K562 (cell line): ENCODE data around the gene FILIP1. TPM values are rescaled to one million over a fixed set of nuclear protein-coding genes. Genes with fewer than 3 reads are reported as not detected.

Experiments used
- ATAC-seq: fragments of 200-7000 bp; cut with Tn5 transposase; 3 replicates; pipeline ENCODE4 v1.9.1; 2020; ENCODE audit warnings: moderate library complexity
- BruUV-seq: library from RNA; stranded (reverse); fragments of 400-500 nt; replicated peaks from 2 replicates; lab custom pipeline; 2021; lab: Mats Ljungman, UMichigan
- CTCF ChIA-PET: fragments of 300-600 bp; formaldehyde crosslinking; extraction: SDS; loops from one replicate; lab custom pipeline; 2021; ENCODE audit warnings: low intra/inter-chr PET ratio; lab: Yijun Ruan, JAX
- POLR2A ChIA-PET: fragments of 300-600, 350-650 bp; sonication (Branson Sonifier 250); formaldehyde crosslinking; extraction: SDS; loops from one replicate; lab custom pipeline; 2021; ENCODE audit warnings: antibody characterized with exemption, inconsistent platforms; lab: Yijun Ruan, JAX
- DNase-seq, 4 experiments: peaks; one replicate each; pipeline versions ENCODE4 v3.0.0 to v3.0.0-alpha.2; 2011 to 2018; ENCODE audit warnings: low spot score in 3 of 4, mixed read lengths in 3 of 4; ENCODE audit errors: extremely low read depth in 1 of 4
- FAIRE-seq: peaks from 2 replicates; lab custom pipeline; 2011; peaks lifted over from hg19 to GRCh38; lab: Jason Lieb, UNC
- H2AFZ ChIP-seq: 2 replicates; pipeline ENCODE4 v1.6.0; 2011; ENCODE audit warnings: low read depth, low read length, control low read depth, inconsistent platforms
- H3K27ac ChIP-seq: fragments of 200-600 bp; 3 replicates; pipeline ENCODE4 v1.8.0; 2011; ENCODE audit warnings: low read depth, mild to moderate bottlenecking, control low read depth, inconsistent platforms, low read length, moderate library complexity, mixed read lengths; ENCODE audit errors: extremely low read depth
- H3K27me3 ChIP-seq, 2 experiments: fragments of 300-600 bp in 1 of 2; 2 replicates in 1 of 2; 3 replicates in 1 of 2; pipeline versions ENCODE4 v1.6.0 to v1.8.0; 2011; ENCODE audit warnings: inconsistent platforms in 2 of 2, low read length in 2 of 2, mild to moderate bottlenecking in 1 of 2, mixed read lengths in 1 of 2, moderate library complexity in 1 of 2; ENCODE audit not compliant: control insufficient read depth in 2 of 2, insufficient read depth in 2 of 2
- H3K36me3 ChIP-seq: fragments of 300-600 bp; 3 replicates; pipeline ENCODE4 v1.8.0; 2011; ENCODE audit warnings: mild to moderate bottlenecking, low read length, inconsistent platforms; ENCODE audit not compliant: control insufficient read depth, insufficient read depth
- H3K4me1 ChIP-seq, 2 experiments: fragments of 200-600 bp in 1 of 2; replicated peaks in 1 of 2; 2 replicates in 1 of 2; 3 replicates in 1 of 2; pipeline versions ENCODE4 v1.5.1 to v1.8.0; 2011; ENCODE audit warnings: inconsistent platforms in 2 of 2, low read length in 2 of 2, mild to moderate bottlenecking in 1 of 2, mixed read lengths in 1 of 2, moderate library complexity in 1 of 2; ENCODE audit not compliant: control insufficient read depth in 2 of 2, insufficient read depth in 2 of 2
- H3K4me2 ChIP-seq: 2 replicates; pipeline ENCODE4 v1.6.1; 2011; ENCODE audit warnings: low read length, control low read depth, inconsistent platforms, mixed read lengths; ENCODE audit not compliant: insufficient read depth
- H3K4me3 ChIP-seq: fragments of 200-600 bp; sonication (generic), shearing (Covaris generic); 2 replicates; pipeline ENCODE4 v1.5.1; 2016; ENCODE audit warnings: control low read depth, inconsistent platforms
- H3K79me2 ChIP-seq: fragments of 200-600 bp; 3 replicates; pipeline ENCODE4 v1.8.0; 2011; ENCODE audit warnings: low read length, inconsistent platforms; ENCODE audit not compliant: control insufficient read depth, insufficient read depth
- H3K9ac ChIP-seq, 2 experiments: 2 replicates each; pipeline versions ENCODE4 v1.6.0 to v1.6.1; 2011; ENCODE audit warnings: low read depth in 2 of 2, low read length in 2 of 2, control low read depth in 1 of 2, inconsistent platforms in 1 of 2, mild to moderate bottlenecking in 1 of 2, mixed read lengths in 1 of 2; ENCODE audit not compliant: insufficient read depth in 1 of 2
- H3K9me1 ChIP-seq: one replicate; pipeline ENCODE4 v1.6.0; 2011; ENCODE audit warnings: inconsistent platforms, mild to moderate bottlenecking, low read length, moderate library complexity; ENCODE audit not compliant: control insufficient read depth, insufficient read depth
- H3K9me3 ChIP-seq: replicated peaks from 2 replicates; pipeline ENCODE4 v1.5.1; 2011; ENCODE audit warnings: low read depth, low read length, inconsistent platforms; ENCODE audit not compliant: control insufficient read depth, insufficient read depth
- H4K20me1 ChIP-seq: replicated peaks from 2 replicates; pipeline ENCODE4 v1.6.1; 2011; ENCODE audit warnings: low read length, inconsistent platforms, mixed read lengths; ENCODE audit not compliant: control insufficient read depth, insufficient read depth
- ARID1B ChIP-seq: fragments of 450-650 bp; IDR thresholded peaks from 2 replicates; pipeline ENCODE4 v1.6.1; 2016; ENCODE audit warnings: antibody characterized with exemption, mild to moderate bottlenecking, inconsistent platforms
- FOS ChIP-seq: IDR thresholded peaks from 3 replicates; pipeline ENCODE4 v1.6.1; 2011; ENCODE audit not compliant: insufficient read length; ENCODE audit errors: extremely low read depth
- GATAD2B ChIP-seq: fragments of 450-650 bp; IDR thresholded peaks from 2 replicates; pipeline ENCODE4 v1.6.1; 2017; ENCODE audit warnings: mild to moderate bottlenecking, borderline replicate concordance
- LEF1 ChIP-seq: fragments of 450-650 bp; IDR thresholded peaks from 2 replicates; pipeline ENCODE4 v1.6.1; 2016; ENCODE audit warnings: mild to moderate bottlenecking
- MLLT1 ChIP-seq, 2 experiments: fragments of 450-650 bp; IDR thresholded peaks; 2 replicates each; pipeline ENCODE4 v1.6.1; 2016
- MNT ChIP-seq, 2 experiments: fragments of 450-650 bp; conservative IDR thresholded peaks; 2 replicates each; pipeline ENCODE4 v1.6.1; 2017; ENCODE audit warnings: mild to moderate bottlenecking in 2 of 2, moderate library complexity in 2 of 2
- MTA1 ChIP-seq: fragments of 450-650 bp; IDR thresholded peaks from 2 replicates; pipeline ENCODE4 v1.6.1; 2017; ENCODE audit warnings: borderline replicate concordance
- NR3C1 ChIP-seq: sonication (generic); formaldehyde crosslinking; IDR thresholded peaks from 2 replicates; pipeline ENCODE4 v1.8.1; 2022; ENCODE audit warnings: missing genetic modification reagents
- NUFIP1 ChIP-seq: fragments of 450-650 bp; IDR thresholded peaks from 2 replicates; pipeline ENCODE4 v1.6.1; 2018; ENCODE audit not compliant: partially characterized antibody
- POLR2A ChIP-seq: fragments of 450-650 bp; conservative IDR thresholded peaks from 2 replicates; pipeline ENCODE4 v1.6.1; 2016
- POLR2H ChIP-seq: IDR thresholded peaks from 2 replicates; pipeline ENCODE4 v1.6.1; 2016; ENCODE audit warnings: missing genetic modification characterization, low read depth, mild to moderate bottlenecking, control low read depth, missing compliant biosample characterization, moderate library complexity
- SAP30 ChIP-seq: fragments of 200-600 bp; sonication (generic); IDR thresholded peaks from 2 replicates; pipeline ENCODE4 v1.6.1; 2012; ENCODE audit warnings: borderline replicate concordance, low read depth, mild to moderate bottlenecking, moderate library complexity, low read length, control low read depth, inconsistent platforms; ENCODE audit not compliant: insufficient read depth, poor library complexity, severe bottlenecking
- SMAD4 ChIP-seq: fragments of 250-450 bp; sonication (Bioruptor Pico); conservative IDR thresholded peaks from 2 replicates; pipeline ENCODE4 v1.8.0; 2021; ENCODE audit warnings: inconsistent platforms, mild to moderate bottlenecking, moderate library complexity
- TBL1XR1 ChIP-seq, 2 experiments: IDR thresholded peaks; 2 replicates each; pipeline ENCODE4 v1.6.1; 2012; ENCODE audit warnings: improper control_type of control experiment in 2 of 2, low read length in 2 of 2, mild to moderate bottlenecking in 1 of 2
- TEAD4 ChIP-seq, 2 experiments: sonication (generic) in 1 of 2; formaldehyde crosslinking in 1 of 2; IDR thresholded peaks; 2 replicates each; pipeline versions ENCODE4 v1.6.1 to v1.8.0; 2012 to 2022; ENCODE audit warnings: borderline replicate concordance in 1 of 2, inconsistent platforms in 1 of 2, low read length in 1 of 2, mild to moderate bottlenecking in 1 of 2, missing genetic modification reagents in 1 of 2
- ZNF316 ChIP-seq: fragments of 450-650 bp; IDR thresholded peaks from 2 replicates; pipeline ENCODE4 v1.6.1; 2016
- ZNF408 ChIP-seq: fragments of 250-450 bp; sonication (Bioruptor Pico); IDR thresholded peaks from 2 replicates; pipeline ENCODE4 v1.4.0; 2020; ENCODE audit warnings: low read depth, mild to moderate bottlenecking, moderate library complexity
- ZNF764 ChIP-seq: fragments of 250-450 bp; sonication (Bioruptor Pico); IDR thresholded peaks from 2 replicates; pipeline ENCODE4 v1.4.0; 2020; ENCODE audit warnings: low read depth, mild to moderate bottlenecking, moderate library complexity
- WGBS: fragments of 100-300 bp; shearing (Covaris generic); methylation state at CpG from one replicate; pipeline ENCODE4 v1.1.6; 2016; ENCODE audit warnings: low coverage, mixed read lengths; ENCODE audit not compliant: insufficient coverage; ENCODE audit errors: missing lambda C conversion rate; 5-methylcytosine and 5-hydroxymethylcytosine counted together
- in situ Hi-C: fragments of 300-500 bp; cut with MboI; formaldehyde crosslinking; loops from 4 replicates; pipeline ENCODE4 v1.15.0; 2018; ENCODE audit warnings: inconsistent platforms, mixed read lengths
- intact Hi-C: fragments of 100-400 bp; cut with micrococcal nuclease; formaldehyde crosslinking; loops from 2 replicates; pipeline ENCODE4 v1.14.2; 2022
- polyA plus RNA-seq, 8 experiments: library from polyadenylated mRNA; depleted of rRNA in 4 of 8; stranded (reverse) in 5 of 8; unstranded in 3 of 8; fragments of >200 nt; fragmentation: Nextera tagmentation in 2 of 8; fragmentation: Illumina TruSeq in 1 of 8; extraction: Ambion mirVana in 2 of 8; extraction: Trizol in 1 of 8; gene quantifications; 2 replicates each; pipeline versions ENCODE4 v1.2.1 to v1.2.3, GENCODE V29; 2011 to 2014; ENCODE audit warnings: inconsistent platforms in 1 of 8, missing spikeins in 1 of 8
- total RNA-seq, 7 experiments: library from RNA; depleted of rRNA in 6 of 7; stranded (reverse); fragments of >200 nt in 6 of 7; fragmentation: Illumina TruSeq in 2 of 7; extraction: Trizol in 2 of 7; gene quantifications; 2 replicates each; pipeline versions ENCODE4 v1.2.1 to v1.2.3, GENCODE V29; 2011 to 2021; ENCODE audit warnings: low replicate concordance in 1 of 7

The FILIP1 gene
- total and polyA plus RNA-seq, 9 of the 15 experiments (the other 6 are each of a cell fraction or from before 2014, with no cell fraction given): 0.03 to 0.25 (median 0.10) TPM; not detected in 1

- TF ChIP-seq MTA1 (no peak), ZNF316 (peak; percentile 73), TBL1XR1 (IDR thresholded peaks at IDR 0.05; ENCODE audit: low read length in 2 of 2) (no peak)
- TF ChIP-seq, all 486 proteins: peak for 3
These were observed 206.6 kb downstream of the FILIP1 start (continued) for GRCh38 chr6:75286955-75287354.

GRCh38 chr6:75285283-75285639 is 208.3 kb downstream of the FILIP1 start:
- in situ Hi-C loops: no loop called here
- TSS peak; percentile 85 for BruUV-seq
- POLR2A ChIA-PET: interaction anchor here (0.6 to 1.6 kb wide), 4 partner anchors 9 to 318 kb away, joined by 3 to 5 read pairs (median 4); partner anchors contain the start of gene COX7A2
- Histone ChIP-seq H4K20me1 (no peaks in the 10 kb centered on the region; the same call in 1 of the 2 replicates), H3K4me2 (peak overlapping the region; percentile 95), H2AFZ (peak overlapping the region; percentile 81), H3K27ac (peak overlapping the region; percentile 89), H3K36me3 (peaks cover 4% of the 10 kb centered on the region; the same call in 1 of the 3 replicates), H3K27me3 (no peaks in the 10 kb centered on the region), H3K4me3 (peak overlapping the region; percentile 95), H3K4me1 (peaks cover 0 to 11% of the 10 kb centered on the region in 2 experiments; a peak in 3 of 5 replicates), H3K9me1 (no peaks in the 10 kb centered on the region), H3K9ac (peak overlapping the region; percentile 83 to 89), H3K79me2 (peaks cover 77% of the 10 kb centered on the region), H3K9me3 (no peaks in the 10 kb centered on the region)
- FAIRE-seq (no peak), DNase-seq (peak in 1 of 4 experiments; percentile 11), ATAC-seq (peak; percentile 3)
- intact Hi-C loops: loop anchor here (10.0 kb wide), 2 partner anchors 320 to 1760 kb away; partner anchors contain the start of genes EEF1A1 and SENP6
- WGBS: 0% methylated on average over 6 of the region's 6 CpGs
- CTCF ChIA-PET: no interaction called here
- TF ChIP-seq ZNF408 (no peak), MLLT1 (IDR thresholded peaks at IDR 0.05) (peak in 1 of 2 experiments; percentile 35; a peak in 2 of 4 replicates), POLR2A (no peak), NR3C1 (CRISPR knock-in tag) (no peak), SMAD4 (CRISPR knock-in tag) (0 out of 2 replicates have a peak, but pooled peaks have one; percentile 3), SAP30 (peak; percentile 11), POLR2H (tag) (peak; percentile 1; the same call in 1 of the 2 replicates), NUFIP1 (no peak), ZNF764 (no peak), MNT (conservative IDR thresholded peaks at IDR 0.05) (0 out of 4 replicates have a peak, but pooled peaks of 1 of the 2 experiments have one; percentile 11), TBL1XR1 (IDR thresholded peaks at IDR 0.05; ENCODE audit: low read length in 2 of 2) (no peak), LEF1 (no peak; the same call in 1 of the 2 replicates), TEAD4 (IDR thresholded peaks at IDR 0.05; ENCODE audit: low read length) (no peak), TEAD4 (CRISPR knock-in tag; IDR thresholded peaks at IDR 0.05; ENCODE audit: borderline replicate concordance) (no peak), ARID1B (no peak), FOS (no peak), GATAD2B (0 out of 2 replicates have a peak, but pooled peaks have one; percentile 11)
